GM15510 (cell line): ENCODE measurements around the gene ZBED4.

Source experiments
- POLR2A ChIP-seq: IDR thresholded peaks from 3 replicates; pipeline ENCODE4 v1.6.1; 2011; ENCODE audit warnings: borderline replicate concordance; ENCODE audit not compliant: insufficient read length; ENCODE audit errors: extremely low read depth

Gene ZBED4

DNA sequence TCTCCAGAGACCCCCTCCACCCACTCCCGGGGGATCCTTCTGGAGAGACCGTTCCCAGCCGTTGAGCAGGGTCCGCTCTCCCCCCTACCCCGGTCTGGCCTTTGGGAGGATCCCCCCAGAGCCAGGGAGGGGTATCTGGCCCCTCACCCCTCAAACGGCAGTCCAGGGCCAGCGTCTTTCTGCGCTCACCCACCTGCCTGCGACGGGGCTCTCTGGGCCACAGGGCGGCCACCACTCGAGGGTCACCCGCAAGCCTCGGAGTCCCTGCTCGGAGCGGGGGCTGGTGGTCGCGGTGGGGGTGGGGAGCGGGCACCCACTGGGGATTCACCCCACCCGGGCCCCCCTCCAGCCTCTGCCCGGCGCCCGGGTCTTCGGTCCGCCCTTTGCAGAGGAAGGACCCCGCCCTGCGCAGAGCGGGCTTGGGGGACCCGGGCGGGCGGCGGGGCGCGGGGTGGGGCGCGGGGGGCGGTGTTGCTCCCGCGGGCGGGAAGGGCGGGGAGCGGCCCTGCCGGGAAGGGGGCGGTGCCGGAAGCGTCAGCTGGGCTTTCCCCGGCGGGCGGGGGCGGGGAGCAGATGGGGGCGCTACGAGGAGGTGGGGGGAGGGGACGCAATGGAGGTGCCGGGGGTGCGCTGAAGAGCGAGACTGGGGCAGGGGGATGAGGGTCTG, 81.4 kb downstream of the ZBED4 start:
- TF ChIP-seq POLR2A = no peak

DNA sequence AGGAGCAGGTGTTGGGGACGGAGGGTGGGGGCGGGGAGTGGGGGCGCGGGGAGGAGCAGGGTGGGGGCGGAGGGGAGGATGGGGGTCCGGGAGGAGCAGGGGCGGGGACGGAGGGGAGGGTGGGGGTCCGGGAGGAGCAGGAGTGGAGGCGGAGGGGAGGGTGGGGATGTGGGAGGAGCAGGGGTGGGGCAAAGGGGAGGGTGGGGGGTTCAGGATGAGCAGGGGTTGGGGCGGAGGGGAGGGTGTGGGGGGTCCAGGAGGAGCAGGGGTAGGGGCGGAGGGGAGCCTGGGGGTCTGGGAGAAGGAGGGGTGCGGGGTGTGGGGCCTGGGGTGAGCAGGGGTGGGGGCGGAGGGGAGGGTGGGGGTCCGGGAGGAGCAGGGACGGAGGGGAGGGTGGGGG, 81.9 kb downstream of the ZBED4 start:
- TF ChIP-seq POLR2A = no peak

DNA sequence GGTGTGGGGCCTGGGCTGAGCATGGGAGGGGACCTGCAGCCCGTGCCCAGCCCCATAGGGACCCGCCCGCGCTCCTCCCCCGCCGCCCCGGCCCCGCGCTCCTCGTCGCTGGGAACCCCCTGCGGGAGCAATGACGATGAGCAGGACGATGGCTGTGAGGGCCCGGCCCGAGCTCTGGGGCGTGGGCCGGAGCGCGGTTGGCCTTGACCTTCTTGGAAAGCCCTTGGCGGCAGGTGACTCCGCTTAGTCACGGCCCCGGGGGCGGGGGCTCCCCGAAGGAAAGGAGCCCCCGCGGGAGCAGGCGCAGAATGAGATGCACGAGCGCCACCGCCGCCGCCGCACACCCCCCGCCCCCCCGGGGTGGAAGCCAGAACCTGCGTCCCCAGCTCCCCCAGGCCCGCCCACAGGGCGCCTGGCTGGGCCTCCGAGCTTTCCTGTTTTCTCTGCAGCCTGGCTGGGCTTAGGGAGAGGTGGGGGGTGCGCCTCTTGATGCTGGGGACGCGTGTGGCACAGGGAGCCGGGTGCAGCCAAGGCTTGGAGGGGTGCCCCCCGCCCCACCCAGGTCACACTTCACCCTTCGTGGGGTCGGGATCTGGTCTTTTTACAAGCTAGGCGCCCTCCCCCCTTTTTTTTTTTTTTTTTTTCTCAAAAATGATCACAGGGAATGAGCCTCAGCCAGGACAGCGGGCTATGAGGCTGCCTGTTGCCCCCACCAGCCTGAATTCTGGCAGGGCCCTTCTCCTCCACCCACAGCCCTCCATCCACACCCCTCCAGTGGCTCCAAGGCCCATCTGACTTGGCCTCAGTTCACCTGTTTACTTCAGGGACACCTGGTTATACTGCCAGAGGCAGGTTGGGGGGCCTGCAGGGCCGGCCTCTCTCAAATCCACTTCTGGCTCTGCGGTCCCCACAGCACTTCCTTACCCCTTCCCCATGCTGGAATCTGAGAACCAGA, 82.7 kb downstream of the ZBED4 start:
- peak; percentile 46 for TF ChIP-seq POLR2A

DNA sequence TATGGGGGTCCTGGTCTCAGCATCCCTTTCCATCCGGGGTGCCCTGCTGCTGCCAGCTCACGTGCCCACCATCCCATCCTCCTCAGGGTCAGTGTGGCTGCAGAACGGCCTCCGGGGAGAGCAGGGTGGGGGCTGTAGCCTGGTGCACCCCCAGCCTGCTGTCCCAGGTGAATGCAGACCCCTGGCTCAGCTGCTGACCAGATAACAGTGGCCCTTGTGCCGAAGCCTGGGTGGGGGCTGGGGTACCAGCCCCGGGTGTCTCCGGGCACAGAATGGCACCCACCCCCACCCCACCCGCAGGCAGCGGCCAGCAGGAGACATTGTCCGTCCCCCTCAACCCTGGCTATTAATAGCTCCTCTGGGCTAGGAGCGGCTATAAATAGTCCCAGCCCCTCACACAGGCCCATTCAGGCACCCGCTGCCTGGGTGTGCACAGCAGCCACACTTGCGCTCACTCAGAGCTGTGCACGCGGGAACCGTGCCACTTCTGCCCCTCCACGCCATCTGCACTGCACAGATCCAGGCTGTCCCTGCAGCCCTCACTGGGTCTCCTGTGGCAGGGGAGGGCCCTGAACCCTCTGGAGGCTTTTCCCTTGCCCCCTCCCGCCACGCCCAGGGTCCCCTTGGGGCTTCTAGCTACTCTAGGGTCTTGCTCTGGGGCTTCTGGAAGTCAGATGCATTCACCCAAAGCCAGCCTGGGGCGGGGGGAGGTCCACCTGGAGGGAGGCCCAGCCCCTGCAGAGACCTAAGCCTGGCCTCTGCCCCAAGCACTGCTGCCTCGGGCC, 83.5 kb downstream of the ZBED4 start:
- no peak for TF ChIP-seq POLR2A

DNA sequence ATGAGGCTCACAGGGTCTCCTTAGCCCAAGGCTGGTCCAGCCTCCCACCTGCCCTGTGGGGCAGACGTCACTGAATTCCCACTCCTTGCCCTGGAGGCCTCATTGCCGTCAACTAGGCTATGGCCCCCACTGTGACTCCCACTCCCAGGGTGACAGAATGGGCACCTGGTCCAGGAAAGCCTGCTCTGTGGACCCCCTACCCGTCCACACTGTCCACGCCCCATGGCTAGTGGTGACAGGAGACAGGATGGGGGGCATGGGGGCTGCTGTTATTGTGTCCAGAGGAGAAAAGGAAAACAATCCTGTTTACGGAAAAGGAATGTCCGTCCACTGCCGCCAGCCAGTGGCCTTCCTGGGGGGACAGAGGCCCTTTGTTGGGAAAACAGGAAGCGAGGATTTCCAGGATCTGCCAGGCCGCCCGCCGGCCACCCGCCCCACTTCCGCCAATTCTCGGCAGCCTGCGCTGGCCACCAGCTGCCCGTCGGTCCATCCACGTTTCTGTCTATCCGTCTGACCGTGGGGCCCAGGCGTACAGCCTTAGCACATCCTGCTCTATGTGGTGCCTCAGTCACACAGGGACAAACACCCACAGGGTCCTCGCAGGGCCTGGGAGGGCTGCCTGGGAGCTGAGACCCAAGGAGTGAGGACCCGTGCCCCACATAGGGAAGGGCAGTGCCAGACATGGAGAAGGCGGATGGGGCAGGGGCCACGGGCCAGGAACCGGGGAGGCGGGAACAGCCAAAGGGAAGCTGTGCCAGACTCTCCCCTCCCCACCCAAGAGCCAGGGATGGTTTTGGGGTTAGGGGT, 84.3 kb downstream of the ZBED4 start:
- TF ChIP-seq POLR2A = no peak

DNA sequence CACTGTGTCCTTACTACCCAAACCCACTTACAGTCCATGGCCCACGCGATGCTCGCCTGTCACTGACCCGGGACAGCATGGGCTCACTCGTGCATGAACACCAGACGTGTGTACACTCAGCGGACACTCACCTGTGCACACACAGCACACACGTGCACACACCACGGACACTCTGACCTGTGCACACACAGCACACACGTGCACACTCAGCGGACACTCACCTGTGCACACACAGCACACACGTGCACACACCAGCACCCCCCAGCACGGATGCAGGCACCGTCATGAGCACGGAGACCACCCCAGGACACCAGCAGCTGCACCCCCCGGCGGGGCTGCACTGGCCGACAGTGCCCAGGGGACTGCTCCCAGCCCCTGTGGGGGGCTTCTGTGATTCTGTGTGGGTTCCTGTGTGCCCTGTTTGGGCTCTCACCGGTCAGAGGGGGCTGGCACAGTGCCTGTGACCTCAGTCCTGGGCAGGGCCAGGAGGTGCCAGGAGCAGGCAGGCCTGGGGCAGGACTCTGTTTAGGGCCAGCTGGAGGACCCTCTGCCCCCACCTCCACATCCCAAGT, 85.0 kb downstream of the ZBED4 start:
- TF ChIP-seq POLR2A = no peak
